Activated gamma-delta T cell (primary cell): ENCODE measurements around the gene MAPT.
A peak's percentile ranks its signal among the peaks of the same experiment; 100 is the strongest.

ENCODE experiments used
- DNase-seq: peaks from one replicate; lab custom pipeline; 2025; lab: John Stamatoyannopoulos, UW
- total RNA-seq, 2 donors: gene quantifications; one replicate each; lab custom pipeline; 2026; lab: John Stamatoyannopoulos, UW

Gene MAPT
- 1.2 to 1.4 reads per million in 2 donors for total RNA-seq

DNA sequence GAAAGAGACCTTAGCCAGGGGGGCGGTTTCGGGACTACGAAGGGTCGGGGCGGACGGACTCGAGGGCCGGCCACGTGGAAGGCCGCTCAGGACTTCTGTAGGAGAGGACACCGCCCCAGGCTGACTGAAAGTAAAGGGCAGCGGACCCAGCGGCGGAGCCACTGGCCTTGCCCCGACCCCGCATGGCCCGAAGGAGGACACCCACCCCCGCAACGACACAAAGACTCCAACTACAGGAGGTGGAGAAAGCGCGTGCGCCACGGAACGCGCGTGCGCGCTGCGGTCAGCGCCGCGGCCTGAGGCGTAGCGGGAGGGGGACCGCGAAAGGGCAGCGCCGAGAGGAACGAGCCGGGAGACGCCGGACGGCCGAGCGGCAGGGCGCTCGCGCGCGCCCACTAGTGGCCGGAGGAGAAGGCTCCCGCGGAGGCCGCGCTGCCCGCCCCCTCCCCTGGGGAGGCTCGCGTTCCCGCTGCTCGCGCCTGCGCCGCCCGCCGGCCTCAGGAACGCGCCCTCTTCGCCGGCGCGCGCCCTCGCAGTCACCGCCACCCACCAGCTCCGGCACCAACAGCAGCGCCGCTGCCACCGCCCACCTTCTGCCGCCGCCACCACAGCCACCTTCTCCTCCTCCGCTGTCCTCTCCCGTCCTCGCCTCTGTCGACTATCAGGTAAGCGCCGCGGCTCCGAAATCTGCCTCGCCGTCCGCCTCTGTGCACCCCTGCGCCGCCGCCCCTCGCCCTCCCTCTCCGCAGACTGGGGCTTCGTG is at the start of gene MAPT:
MAPT (plus strand) TSS at position 533 of the 763 bp plus-strand sequence. CDS start 67,784 bp downstream, outside the sequence.
- DNase-seq: peak; percentile 73

DNA sequence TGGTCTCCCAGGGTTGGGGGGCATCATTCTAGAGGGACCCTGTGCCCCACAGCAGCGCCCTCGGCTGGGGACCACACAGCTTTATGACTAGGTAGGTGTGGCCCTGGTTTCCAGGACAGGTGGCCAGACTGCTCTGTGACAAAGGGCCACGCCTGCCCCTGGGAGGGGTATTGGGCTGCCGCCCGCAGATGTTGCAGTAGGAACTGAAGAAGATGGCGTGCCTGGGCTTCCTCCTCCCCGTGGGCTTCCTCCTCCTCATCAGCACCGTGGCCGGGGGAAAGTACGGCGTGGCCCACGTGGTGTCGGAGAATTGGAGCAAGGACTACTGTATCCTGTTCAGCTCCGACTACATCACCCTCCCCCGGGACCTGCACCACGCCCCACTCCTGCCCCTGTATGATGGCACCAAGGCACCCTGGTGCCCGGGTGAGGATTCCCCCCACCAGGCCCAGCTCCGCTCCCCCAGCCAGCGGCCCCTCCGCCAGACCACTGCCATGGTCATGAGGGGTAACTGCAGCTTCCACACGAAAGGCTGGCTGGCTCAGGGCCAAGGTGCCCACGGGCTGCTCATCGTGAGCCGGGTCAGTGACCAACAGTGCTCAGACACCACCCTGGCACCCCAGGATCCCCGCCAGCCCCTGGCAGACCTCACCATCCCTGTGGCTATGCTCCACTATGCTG is 49.5 kb upstream of the MAPT start, which contains the start of gene SPPL2C:
SPPL2C (plus strand) TSS at position 187 of the 681 bp plus-strand sequence; CDS start at position 213, 26 bp downstream.
- no peak for DNase-seq

DNA sequence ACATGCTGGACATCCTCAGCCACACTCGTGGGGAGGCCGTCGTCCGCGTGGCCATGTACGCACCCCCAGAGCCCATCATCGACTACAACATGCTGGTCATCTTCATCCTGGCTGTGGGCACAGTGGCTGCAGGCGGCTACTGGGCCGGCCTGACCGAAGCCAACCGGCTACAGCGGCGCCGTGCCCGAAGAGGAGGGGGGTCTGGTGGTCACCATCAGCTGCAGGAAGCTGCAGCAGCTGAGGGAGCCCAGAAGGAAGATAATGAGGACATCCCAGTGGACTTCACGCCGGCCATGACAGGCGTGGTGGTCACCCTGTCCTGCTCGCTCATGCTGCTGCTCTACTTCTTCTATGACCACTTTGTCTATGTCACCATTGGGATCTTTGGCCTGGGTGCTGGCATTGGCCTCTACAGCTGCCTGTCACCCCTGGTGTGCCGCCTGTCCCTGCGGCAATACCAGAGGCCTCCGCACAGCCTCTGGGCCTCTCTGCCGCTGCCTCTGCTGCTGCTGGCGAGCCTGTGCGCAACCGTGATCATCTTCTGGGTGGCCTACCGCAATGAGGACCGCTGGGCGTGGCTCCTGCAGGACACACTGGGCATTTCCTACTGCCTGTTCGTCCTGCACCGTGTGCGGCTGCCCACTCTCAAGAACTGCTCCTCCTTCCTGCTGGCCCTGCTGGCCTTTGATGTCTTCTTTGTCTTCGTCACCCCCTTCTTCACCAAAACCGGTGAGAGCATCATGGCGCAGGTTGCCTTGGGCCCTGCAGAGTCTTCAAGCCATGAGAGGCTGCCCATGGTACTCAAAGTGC is 48.8 kb upstream of the MAPT start:
- DNase-seq: no peak

DNA sequence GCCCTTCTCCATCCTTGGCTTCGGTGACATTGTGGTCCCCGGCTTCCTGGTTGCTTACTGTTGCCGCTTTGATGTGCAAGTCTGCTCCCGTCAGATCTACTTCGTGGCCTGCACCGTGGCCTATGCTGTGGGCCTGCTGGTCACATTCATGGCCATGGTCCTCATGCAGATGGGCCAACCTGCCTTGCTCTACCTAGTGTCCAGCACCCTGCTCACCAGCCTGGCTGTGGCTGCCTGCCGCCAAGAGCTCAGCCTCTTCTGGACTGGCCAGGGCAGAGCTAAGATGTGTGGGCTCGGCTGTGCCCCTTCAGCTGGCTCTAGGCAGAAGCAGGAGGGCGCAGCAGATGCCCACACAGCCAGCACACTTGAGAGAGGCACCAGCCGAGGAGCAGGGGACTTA is 48.1 kb upstream of the MAPT start:
- DNase-seq: no peak

DNA sequence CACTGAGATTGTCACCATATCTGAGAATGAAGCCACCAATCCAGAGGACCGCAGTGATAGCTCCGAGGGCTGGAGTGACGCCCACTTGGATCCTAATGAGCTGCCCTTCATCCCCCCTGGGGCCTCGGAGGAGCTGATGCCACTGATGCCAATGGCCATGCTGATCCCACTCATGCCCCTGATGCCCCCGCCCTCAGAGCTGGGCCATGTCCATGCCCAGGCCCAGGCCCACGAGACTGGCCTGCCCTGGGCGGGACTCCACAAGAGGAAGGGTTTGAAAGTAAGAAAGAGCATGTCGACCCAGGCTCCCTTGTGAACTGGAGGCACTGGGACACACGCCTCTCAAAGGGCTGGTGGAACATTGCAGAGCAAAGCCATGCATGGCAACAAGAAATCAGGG is 47.7 kb upstream of the MAPT start:
- no peak for DNase-seq

DNA sequence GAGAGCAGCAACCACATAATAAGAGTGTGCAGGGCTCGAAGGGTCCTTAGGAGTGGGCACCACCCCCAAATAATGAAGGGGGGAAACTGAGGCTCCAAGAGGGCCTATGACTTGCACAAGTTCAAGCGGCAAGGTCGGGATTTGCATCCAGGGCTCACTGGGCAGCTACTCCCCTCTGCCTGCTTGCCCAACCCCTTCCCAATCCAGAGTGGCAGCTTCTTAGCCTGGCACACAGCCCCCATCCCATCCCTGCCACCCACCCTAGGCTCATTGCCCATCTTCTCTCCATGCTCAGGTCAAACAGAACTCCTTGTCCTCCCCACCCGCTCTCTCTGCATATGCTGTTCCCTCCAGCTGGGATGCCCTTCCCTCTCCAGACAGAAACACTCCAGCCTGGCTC is 47.3 kb upstream of the MAPT start:
- DNase-seq: no peak

DNA sequence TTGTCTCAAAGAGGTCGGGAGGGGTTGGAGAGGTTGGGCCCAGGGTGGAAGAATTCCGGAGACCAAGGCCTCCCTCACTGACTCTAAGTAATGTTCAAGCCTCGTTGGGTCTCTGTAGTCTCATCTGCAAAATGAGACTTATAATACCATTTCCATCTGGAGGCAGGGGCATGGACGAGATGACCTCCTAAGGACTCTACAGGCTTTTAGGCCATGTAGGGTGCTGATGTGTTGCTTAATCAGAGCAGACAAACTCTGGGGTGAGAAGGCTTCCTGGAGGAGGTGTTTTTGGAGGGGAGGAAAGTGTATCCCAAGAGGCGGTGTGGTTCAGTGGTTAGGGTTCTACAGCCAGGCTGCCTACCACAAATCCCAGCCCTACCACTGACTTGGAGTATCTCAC is 46.6 kb upstream of the MAPT start:
- no peak for DNase-seq

DNA sequence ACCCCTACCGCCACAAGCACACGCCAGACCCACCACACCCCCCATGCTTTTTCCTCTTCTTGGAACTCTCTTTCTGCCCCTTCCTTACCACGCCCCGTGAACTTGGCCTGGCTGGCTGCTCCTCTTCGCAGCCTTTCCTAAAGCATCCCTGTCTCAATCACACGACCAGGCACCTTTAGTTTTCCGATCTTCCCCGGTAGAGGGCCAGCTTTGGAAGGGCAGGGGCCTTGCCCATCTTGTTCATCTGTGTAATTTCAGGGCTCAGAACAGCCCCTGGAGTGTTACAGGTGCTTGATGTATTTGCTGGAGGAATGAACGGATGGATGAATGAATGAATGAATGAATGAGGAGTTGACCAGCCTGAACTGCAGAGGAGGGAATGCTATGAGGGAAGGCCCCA is 45.9 kb upstream of the MAPT start:
- DNase-seq: no peak

DNA sequence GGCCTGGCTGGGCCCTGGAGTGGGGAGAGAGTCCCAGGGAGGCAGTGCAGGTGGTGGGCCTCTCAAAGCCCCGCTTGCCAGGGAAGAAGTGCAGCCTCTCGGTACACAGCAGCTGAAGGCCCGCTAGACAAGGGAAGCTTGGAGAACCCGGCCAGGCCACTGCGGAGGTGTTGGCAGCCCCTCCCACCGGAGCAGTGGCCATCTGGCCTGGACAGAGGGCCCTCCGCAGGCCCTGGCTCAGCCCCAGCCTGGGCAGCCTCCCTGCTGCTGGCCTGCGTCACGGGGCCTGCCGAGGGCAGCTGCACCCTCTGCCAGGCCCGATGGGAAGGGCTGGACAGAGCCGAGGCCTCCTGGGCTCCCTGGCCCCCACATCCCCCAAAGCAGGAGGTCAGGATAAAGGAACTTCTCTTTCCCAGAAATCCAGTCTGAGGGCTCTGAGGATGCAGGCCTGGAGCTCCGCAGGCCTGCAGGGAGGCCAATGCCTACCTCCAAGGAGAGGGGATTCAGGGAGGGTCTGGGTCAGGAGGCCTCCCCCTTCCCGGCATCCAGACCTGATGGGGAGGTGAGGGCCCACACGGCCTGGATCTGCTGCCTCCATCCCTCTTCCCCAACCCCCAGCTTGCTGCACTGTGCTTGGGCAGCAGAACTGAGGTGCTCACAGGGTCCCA is 45.4 kb upstream of the MAPT start:
- no peak for DNase-seq

DNA sequence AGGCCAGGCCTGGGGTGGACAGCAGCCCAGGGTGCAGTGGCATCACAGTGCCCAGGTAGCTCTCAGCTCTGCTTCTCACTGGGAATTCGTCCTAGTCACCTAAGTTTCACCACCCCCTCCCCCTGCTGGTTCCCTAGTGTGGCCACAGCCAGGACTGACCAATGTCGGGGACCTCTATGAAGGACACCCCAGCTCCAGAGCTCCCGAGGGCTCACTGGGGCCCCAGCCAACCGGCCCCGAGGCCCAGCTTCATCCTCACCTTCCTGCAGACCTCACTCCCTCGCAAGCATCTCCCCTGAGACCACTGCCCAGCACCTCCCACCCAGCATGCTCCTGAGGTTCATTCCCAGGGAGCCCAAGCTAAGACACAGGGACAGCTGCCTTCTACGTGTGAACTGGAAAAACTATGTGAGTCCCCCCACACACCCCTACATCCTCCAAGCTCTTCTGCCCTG is 44.8 kb upstream of the MAPT start:
- no peak for DNase-seq

DNA sequence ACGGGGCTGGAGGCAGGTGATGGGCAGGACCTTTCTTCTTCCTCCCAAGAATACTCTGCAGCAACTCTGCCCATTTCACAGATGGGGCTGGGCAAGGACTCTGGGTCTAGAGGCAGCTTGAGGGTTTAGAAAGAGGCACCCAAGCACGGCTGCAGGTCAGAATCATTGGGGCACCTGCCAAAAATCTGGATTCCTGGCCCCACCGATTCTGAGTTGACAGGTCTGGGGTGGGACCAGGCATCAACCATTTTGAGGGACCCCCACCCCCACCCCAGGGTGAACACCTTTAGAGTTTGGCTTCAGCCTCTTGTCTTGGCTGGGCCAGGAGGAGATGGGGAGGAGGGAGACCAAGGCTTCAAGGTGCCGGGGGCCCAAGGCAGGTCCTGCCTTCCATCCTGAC is 44.3 kb upstream of the MAPT start:
- DNase-seq: no peak

DNA sequence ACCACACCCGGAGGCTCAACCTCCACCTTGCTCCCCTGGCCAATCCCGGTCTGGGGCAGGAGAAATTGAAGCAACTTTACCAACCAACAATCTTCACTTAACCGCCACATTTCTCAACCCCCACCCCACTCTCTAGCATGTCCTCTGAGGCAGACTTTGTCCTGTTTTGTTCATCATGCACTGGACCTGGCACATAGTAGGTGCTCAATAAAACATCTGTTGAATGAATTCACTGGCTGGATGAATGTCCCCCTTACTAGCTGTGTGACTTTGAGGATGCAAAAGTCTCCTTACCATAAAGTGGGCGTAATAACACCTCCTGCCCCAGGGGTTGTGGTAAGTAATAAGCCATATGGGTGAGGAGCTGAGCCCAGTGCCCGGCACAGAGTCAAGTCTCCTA is 43.9 kb upstream of the MAPT start:
- no peak for DNase-seq

DNA sequence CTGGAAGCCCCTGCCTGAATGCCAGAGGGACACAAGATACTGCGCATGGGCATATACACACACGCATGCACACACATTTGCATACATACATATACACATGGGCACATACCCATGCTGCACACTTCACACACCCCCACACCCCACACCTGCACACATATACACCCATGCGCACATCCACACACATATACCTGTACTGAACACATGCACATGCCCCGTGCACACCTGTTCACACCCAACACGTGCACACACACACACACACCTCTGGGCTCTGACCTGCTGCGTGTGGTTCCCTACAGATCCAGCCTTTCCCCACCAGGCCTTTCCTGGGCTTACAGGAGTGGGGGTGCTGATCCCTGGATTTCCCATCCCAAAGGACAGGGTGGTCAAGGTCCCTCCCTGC is 43.3 kb upstream of the MAPT start:
- DNase-seq: no peak

DNA sequence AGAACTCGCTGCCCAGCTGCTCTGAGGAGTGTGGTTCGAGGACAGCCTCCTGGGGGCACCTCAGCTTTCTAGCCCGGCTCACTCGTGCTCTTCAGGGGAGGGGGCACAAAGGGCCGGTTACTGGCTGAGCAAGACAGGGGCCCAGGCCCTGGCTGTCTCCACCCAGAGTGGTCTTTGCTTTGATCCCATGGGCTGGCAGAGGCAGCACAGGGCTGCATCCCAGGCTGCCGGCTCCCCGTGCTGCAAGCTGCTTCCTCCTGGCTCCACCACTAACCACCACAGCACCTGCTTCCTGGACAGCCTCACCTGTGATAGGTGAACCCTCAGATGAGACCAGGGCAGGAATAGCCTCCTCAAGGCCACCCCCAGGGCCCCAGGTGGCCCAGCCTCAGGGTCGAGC is 42.9 kb upstream of the MAPT start:
- DNase-seq: no peak

DNA sequence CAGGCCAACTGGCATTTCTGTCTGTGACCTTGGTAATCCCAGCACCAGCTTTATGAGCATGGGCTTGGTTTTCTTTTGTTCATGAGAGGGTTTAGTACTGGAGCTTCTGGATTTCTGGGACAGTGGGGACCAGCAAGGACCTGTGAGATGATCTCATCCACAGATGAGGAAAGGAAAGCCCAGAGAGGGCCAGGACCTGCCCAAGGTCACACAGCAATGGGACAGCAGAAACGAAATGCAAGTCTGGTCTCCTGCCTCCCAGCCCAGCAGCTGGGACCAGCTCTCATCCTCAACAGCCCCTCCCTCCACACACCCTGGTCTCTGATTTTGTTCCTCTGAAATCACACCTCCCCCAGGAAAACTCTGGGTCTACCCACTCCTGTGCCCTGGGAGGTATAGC is 42.5 kb upstream of the MAPT start:
- DNase-seq: no peak

DNA sequence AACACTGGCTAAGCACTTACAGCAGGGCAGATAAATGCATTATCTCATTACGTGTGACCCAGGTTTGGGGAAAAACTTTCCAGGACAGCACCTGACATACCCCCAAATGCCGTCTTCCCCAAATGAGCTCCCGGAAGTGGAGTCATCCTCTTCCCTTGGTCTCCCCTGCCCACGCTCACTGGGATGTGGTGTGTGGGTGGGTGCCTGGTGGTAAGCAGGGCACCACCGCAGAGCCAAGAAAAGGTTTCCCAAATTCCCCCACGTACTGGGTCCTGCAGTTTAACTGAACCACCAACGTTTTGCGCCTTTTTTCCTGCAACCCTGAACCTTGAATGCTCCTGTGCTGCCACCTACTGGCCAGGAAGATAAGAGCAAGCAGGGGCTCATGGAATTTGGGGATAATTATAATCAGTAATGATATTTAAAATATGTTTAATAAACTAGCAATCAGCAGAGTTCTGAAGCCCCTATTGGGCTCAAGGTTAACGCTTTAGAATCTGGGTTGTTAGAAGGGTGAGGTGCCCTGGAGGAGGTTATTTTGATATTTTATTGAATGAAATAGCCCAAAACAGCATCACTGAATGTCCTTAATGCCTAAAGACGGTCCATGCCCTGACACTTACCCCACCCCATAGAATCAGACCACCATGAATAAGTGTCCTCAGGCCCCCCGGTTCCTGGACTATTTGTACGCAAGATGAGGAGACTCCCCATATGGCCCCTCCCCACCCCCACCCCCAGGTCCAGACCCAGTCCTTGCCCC is 41.6 kb upstream of the MAPT start:
- no peak for DNase-seq

DNA sequence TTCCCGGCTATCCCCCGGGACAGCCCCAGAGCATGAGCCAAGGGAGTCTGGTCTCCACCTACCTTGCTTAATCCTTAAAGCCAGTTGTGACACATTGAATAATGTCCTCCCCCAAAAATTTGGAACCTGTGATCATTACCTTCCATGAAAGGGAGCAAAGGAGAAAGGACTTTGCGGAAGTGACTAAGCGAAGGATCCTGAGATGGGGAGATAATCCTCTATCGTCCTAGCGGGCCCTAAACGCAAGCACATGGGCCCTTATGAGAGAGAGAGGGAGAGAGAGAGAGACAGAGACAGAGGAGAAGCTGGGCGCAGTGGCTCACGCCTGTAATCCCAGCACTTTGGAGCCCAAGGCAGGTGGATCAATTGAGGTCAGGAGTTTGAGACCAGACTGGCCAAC is 40.1 kb upstream of the MAPT start:
- no peak for DNase-seq

DNA sequence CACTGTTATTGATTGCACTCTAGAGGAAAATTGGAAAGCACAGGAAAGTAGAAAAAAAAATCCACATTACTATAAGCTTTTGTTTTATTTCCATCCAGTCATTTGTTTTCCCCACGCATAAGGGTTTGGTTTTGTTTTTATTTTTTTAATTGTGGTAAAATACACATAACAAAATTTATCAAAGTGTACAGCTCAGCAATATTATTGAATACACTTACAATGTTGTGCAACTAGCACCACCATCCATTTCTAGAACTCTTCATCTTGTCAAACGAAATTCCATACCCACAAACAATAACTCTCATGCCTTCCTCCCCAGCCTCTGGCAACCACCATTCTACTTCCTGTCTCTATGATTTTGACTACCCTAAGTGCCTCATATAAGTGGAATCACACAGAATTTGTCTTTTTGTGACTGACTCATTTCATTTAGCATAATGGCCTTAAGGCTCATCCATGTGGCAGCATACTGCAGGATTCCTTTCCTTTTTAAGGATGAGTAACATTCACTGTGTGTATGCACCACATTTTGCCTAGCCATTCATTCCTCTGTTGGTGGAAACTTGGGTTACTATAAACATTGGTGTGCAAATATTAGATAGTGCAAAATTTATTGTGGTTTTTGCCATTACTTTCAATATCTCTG is 38.5 kb upstream of the MAPT start:
- DNase-seq: no peak

DNA sequence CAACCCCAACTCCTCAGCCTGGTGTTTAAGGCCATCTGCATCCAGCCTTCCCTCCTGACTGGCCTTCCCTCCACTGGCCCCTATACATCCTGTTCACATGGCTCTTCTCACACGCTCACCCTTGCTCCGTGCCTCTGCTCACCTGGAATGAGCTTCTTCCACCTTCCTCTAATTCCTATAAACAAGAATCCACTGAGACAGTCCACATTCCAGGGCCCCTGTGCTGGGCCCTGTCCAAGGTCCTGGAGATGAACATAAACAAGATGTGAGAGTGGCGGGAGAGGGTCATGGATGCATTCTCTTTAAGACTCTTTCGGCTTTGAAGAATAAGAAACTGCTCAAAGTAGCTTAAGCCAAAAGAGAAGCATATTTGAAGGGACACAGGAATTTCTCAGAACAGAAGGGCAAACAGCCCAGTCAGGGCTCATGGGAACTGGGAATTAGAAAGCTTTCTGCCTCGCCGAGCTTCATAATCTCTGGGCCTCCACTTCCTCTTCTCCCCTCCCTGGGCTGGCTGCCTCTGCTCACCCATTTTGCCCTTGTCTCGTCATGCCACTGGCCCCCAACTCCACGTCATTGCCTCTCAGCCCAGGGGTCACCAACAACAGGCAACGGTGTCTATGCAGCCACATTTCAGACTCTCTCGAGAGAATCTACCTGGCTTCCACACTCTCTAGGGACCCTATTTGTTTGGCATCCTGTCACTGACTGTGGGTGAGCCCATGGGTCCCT is 36.2 kb upstream of the MAPT start:
- no peak for DNase-seq

DNA sequence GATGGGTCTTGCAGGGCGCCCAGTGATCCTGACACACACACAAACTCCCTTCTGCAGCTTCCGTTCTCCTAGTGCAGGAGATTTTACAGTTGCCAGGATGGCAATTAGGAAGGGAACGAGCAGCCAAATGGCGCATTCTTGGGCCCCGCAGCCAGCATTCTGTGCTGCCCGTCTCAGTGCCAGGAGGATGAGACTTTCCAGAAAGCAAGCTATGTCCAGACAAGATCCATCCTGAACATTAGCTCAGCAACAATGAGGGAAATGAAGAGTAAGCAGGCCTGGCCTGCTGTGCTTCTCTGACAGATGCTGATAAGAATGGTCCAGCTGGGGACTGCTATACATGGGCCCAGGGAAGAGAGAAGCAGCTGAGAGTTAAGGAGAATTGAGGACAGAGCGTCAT is 33.2 kb upstream of the MAPT start:
- DNase-seq: no peak
